Endodermal cell (in vitro differentiated cells): ENCODE results near the gene CDH23. TPM values are rescaled to one million over a fixed set of nuclear protein-coding genes. Genes with fewer than 3 reads are reported as not detected.

ENCODE experiments used
- DNase-seq: peaks from one replicate; pipeline ENCODE4 v3.0.0-alpha.2; 2017
- H3K27ac ChIP-seq: 2 replicates; pipeline ENCODE4 v1.5.1; 2013; ENCODE audit warnings: mild to moderate bottlenecking, low read depth, low read length, moderate library complexity
- H3K27me3 ChIP-seq: 2 replicates; pipeline ENCODE4 v1.6.1; 2013; ENCODE audit warnings: mild to moderate bottlenecking, low read length, moderate library complexity; ENCODE audit not compliant: insufficient read depth, control insufficient read depth, poor library complexity, severe bottlenecking
- H3K36me3 ChIP-seq: 2 replicates; pipeline ENCODE4 v1.7.0; 2013; ENCODE audit warnings: mild to moderate bottlenecking, low read length, moderate library complexity; ENCODE audit not compliant: control insufficient read depth, insufficient read depth
- H3K4me1 ChIP-seq: one replicate; pipeline ENCODE4 v1.7.0; 2013; ENCODE audit warnings: low read length; ENCODE audit not compliant: control insufficient read depth, insufficient read depth
- H3K4me3 ChIP-seq: 2 replicates; pipeline ENCODE4 v1.5.1; 2013; ENCODE audit warnings: mild to moderate bottlenecking, low read length, moderate library complexity
- H3K9ac ChIP-seq: 2 replicates; pipeline ENCODE4 v1.6.1; 2013; ENCODE audit warnings: mild to moderate bottlenecking, low read length, moderate library complexity; ENCODE audit not compliant: poor library complexity, severe bottlenecking; ENCODE audit errors: extremely low read depth
- H3K9me3 ChIP-seq: 2 replicates; pipeline ENCODE4 v1.6.1; 2013; ENCODE audit warnings: mild to moderate bottlenecking, low read length, moderate library complexity; ENCODE audit not compliant: control insufficient read depth
- H3K27ac Mint-ChIP-seq: 2 replicates; pipeline ENCODE4 v1.8.0; 2020; ENCODE audit warnings: mixed read lengths
- H3K27me3 Mint-ChIP-seq: 2 replicates; pipeline ENCODE4 v1.8.0; 2021; ENCODE audit warnings: mild to moderate bottlenecking, mixed read lengths; ENCODE audit not compliant: insufficient read depth
- H3K36me3 Mint-ChIP-seq: 2 replicates; pipeline ENCODE4 v1.8.0; 2020; ENCODE audit warnings: low read depth, mixed read lengths
- H3K4me1 Mint-ChIP-seq: 2 replicates; pipeline ENCODE4 v1.8.0; 2020; ENCODE audit warnings: mixed read lengths
- H3K4me3 Mint-ChIP-seq: 2 replicates; pipeline ENCODE4 v1.8.0; 2020; ENCODE audit warnings: mild to moderate bottlenecking, moderate library complexity, mixed read lengths
- H3K9me3 Mint-ChIP-seq: 2 replicates; pipeline ENCODE4 v1.8.0; 2020; ENCODE audit warnings: mild to moderate bottlenecking, mixed read lengths
- WGBS, 2 experiments: methylation state at CpG; one replicate each; pipeline versions ENCODE4 v1.1.5 to v1.1.7; 2013; ENCODE audit warnings: missing lambda C conversion rate in 2 of 2, mixed read lengths in 1 of 2; ENCODE audit not compliant: insufficient coverage in 1 of 2, insufficient read length in 1 of 2; 5-methylcytosine and 5-hydroxymethylcytosine counted together
- total RNA-seq, 2 donors: library from RNA; stranded (reverse); fragmentation: NEBNext Ultra II Directional in 1 of 2; extraction: Animal tissue kit (Norgen Biotek cat#: 25700) in 1 of 2; gene quantifications; 2 replicates in 1 of 2; 3 replicates in 1 of 2; pipeline ENCODE4 v1.2.1, GENCODE V29; 2021
- TF ChIP-seq, protein P1 (sequence below): fragments of 200-600 bp; sonication (generic); conservative IDR thresholded peaks from 2 replicates; pipeline ENCODE4 v1.5.0; 2021; ENCODE audit warnings: antibody characterized with exemption, mild to moderate bottlenecking

CDH23 gene
- total RNA-seq, 2 donors from 2014 or later, result 2.1 to 4.2 TPM

DNA sequence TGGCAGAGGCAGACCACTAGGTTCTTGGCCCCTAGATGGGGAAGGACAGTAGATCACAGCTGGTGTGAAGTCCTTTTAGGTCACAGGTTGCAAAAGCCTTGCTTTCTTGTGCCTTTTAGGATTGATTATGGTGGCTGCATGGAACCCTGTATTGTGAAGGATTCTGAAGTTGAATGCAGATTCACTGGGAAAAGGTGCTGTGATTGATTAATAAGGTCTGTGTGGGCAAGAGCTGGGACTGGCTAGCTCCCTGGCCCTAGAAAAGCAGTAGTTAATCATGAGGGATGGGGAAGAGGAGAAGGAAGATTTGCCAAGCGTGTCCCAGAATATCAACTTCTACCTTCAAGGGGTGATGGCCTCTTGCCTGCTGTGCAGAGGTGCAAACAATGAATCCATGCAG is 105.5 kb downstream of the CDH23 start:
- Histone ChIP-seq H3K9ac (no peak overlapping the region), H3K4me1 (peaks cover 7% of the 10 kb centered on the region), H3K36me3 (no peaks in the 10 kb centered on the region), H3K9me3 (no peaks in the 10 kb centered on the region), H3K27ac (no peak overlapping the region), H3K27me3 (peaks cover 5% of the 10 kb centered on the region), H3K4me3 (no peak overlapping the region)
- Mint-ChIP-seq H3K36me3 (no peaks in the 10 kb centered on the region), H3K9me3 (no peaks in the 10 kb centered on the region), H3K4me1 (peaks cover 24% of the 10 kb centered on the region), H3K4me3 (no peak overlapping the region), H3K27me3 (peaks cover 28% of the 10 kb centered on the region), H3K27ac (no peak overlapping the region)
- TF ChIP-seq, protein P1, sequence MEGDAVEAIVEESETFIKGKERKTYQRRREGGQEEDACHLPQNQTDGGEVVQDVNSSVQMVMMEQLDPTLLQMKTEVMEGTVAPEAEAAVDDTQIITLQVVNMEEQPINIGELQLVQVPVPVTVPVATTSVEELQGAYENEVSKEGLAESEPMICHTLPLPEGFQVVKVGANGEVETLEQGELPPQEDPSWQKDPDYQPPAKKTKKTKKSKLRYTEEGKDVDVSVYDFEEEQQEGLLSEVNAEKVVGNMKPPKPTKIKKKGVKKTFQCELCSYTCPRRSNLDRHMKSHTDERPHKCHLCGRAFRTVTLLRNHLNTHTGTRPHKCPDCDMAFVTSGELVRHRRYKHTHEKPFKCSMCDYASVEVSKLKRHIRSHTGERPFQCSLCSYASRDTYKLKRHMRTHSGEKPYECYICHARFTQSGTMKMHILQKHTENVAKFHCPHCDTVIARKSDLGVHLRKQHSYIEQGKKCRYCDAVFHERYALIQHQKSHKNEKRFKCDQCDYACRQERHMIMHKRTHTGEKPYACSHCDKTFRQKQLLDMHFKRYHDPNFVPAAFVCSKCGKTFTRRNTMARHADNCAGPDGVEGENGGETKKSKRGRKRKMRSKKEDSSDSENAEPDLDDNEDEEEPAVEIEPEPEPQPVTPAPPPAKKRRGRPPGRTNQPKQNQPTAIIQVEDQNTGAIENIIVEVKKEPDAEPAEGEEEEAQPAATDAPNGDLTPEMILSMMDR, result no peak
- no peak for DNase-seq
- 91% methylated on average over 1 of the region's 1 CpG; no CpG with 5 or more reads in 1 of the 2 experiments for WGBS, 2 experiments

DNA sequence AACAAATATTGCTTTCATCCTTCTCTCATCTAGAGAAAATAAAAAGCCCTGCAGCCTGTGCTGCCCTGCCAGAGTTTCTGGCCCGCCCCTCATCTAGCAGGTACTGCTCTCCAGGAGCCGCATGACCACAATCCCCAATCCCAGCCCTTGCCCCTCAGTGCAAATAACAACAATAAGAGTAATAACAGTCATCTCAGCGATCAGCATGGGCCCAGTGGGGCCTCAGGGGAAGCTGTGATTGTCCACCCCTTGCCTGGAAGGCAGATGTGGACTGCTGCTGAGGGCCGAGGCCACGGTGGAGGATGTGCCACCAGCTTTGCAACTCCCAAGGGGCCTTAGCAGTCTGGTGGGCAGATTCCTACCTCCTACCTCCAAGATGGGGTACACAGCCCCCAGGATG is 106.1 kb downstream of the CDH23 start:
- Histone ChIP-seq H3K9ac (no peak overlapping the region), H3K9me3 (no peaks in the 10 kb centered on the region), H3K27me3 (peaks cover 5% of the 10 kb centered on the region), H3K4me1 (peaks cover 7% of the 10 kb centered on the region), H3K36me3 (no peaks in the 10 kb centered on the region), H3K27ac (no peak overlapping the region), H3K4me3 (no peak overlapping the region)
- no peak for DNase-seq
- peaks cover 18% of the 10 kb centered on the region for H3K4me1 Mint-ChIP-seq
- peaks cover 22% of the 10 kb centered on the region for H3K27me3 Mint-ChIP-seq
- H3K4me3 Mint-ChIP-seq, result no peak overlapping the region
- WGBS, 2 experiments, result 57 to 93% methylated on average over 1 to 5 of the region's 5 CpGs
- no peaks in the 10 kb centered on the region for H3K9me3 Mint-ChIP-seq
- H3K27ac Mint-ChIP-seq, result no peak overlapping the region
- H3K36me3 Mint-ChIP-seq, result no peaks in the 10 kb centered on the region
- TF ChIP-seq, protein P1, result no peak

DNA sequence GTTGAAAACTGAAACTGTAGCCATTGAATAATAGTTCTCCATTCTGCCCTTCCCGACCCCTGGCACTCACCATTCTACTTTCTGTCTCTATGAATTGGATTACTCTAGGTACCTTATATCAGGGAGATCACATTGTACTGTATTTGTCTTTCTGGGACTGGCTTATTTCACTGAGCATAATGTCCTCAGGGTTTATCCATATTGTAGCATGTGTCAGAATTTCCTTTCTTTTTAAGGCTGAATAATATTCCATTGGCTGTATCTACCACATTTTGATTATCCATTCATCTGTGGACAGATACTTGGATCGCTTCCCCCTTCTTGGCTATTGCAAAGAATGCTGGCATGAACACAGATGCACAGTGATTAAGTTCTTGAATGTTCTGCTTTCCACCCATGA is 107.4 kb downstream of the CDH23 start:
- no peaks in the 10 kb centered on the region for H3K36me3 ChIP-seq
- no peak overlapping the region for H3K4me3 Mint-ChIP-seq

More for the DNA sequence above, 107.4 kb downstream of the CDH23 start:
- H3K4me1 Mint-ChIP-seq, result peaks cover 18% of the 10 kb centered on the region
- DNase-seq, result no peak
- peaks cover 7% of the 10 kb centered on the region for H3K4me1 ChIP-seq
- no peaks in the 10 kb centered on the region for H3K36me3 Mint-ChIP-seq
- no peak overlapping the region for H3K27ac ChIP-seq
- no peak overlapping the region for H3K4me3 ChIP-seq
- peaks cover 9% of the 10 kb centered on the region for H3K27me3 Mint-ChIP-seq
- no peak overlapping the region for H3K27ac Mint-ChIP-seq
- no peak overlapping the region for H3K9ac ChIP-seq
- 86 to 100% methylated on average over 2 of the region's 2 CpGs for whole genome bisulfite sequencing, 2 experiments
- no peaks in the 10 kb centered on the region for H3K27me3 ChIP-seq
- TF ChIP-seq, protein P1, result no peak
- H3K9me3 Mint-ChIP-seq, result no peaks in the 10 kb centered on the region
- H3K9me3 ChIP-seq, result peaks cover under 1% of the 10 kb centered on the region
